Renal cortical epithelial cell (primary cell): ENCODE results near the gene UTP25. TPM values are rescaled to one million over a fixed set of nuclear protein-coding genes. Genes with fewer than 3 reads are reported as not detected.

Source experiments
- DNase-seq: peaks from one replicate; pipeline ENCODE4 v3.0.0-alpha.2; 2011; ENCODE audit warnings: low read depth
- total RNA-seq: library from RNA; depleted of rRNA; stranded (reverse); fragments of >200 nt; gene quantifications from 2 replicates; pipeline ENCODE4 v1.2.3, GENCODE V29; 2014

Gene UTP25
- total RNA-seq, 1 donor from 2014 or later, result 13.6 TPM

DNA sequence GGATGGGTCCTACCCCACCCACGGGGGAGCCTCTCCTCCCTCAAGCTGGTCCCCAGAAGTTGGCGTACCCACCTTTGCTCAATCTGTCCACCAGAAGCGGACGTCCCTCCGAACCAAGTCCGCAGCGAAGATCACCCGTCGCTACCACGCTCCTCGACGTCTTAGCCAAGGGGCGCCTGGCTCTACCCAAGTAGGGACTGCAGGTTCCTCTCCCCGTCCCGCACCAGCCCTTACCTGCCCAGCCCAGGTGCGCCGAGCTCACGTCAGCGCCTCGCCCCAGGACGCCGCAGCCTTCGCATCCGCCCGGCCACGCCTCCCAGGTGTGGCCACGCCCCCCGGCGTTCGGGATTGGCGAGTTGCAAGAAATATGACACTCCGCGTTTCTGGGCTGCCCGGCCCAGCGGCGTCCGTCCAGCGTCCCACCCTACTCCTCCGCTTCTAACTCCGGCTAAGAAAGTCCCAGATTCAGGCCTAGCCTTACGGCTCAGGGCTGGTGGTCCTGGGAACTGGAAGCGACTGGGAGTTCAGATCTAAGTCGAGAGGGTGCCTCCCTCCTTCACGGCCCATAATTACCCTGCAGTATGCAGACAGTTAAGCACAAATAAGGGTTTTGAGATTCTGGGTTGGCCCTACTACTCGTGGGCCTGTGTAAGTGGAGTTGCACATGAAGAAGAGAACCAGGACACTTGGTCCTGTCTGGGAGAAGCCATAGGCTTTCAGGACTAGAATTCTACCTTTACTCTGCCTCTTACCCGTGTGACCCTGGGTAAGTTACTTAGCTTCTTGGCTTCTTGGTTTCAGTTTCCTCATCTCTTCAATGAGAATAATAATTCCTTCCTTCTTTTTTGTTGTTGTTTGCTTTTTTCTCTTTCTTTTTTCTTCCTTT, 21.7 kb upstream of the UTP25 start, which contains the start of gene IRF6:
IRF6 (minus strand) TSS at position 268 of the 886 bp plus-strand sequence. CDS start 4,729 bp downstream, outside the sequence.
- DNase-seq, result peak; percentile 65

DNA sequence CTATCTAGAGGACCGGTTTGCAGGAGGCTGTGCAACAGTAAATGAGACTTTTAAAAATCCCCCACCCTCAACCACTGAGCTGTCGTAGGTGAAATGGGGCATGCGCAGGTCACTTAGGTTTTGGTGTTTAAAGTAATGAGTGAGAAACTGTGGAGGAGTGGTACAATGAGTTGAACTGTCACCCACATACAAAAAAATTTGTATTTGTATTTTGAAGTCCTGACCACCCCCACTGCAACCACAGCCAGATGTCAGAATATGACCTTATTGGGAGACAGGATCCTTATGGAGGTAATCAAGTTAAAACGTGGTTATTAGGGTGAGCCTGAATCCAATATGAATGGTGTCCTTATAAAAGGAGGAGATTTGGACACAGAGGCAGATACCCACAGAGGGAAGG, 20.3 kb upstream of the UTP25 start:
- no peak for DNase-seq

- DNase-seq, result peak; percentile 93
These were observed 19.7 kb upstream of the UTP25 start for GRCh38 chr1:209808059-209808581.

DNA sequence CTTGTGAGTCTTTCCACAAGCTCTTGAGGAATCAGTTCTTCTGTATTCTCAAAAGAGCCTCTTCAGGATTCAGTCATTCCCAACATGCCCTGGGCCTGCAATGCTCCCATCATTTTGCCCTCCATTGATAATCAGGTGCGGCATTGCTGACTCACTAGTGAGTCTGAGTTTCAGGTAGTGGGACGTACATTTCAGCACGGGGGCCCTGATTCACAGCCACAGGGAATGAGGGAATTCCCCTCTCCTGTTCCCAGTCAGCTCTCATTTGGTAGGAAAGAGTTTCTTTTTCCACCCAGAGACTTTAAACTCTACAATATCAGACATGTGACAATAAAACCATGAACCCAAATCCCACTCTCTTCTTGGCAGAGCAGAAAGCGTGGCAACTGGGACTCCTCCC, 18.2 kb upstream of the UTP25 start:
- peak; percentile 70 for DNase-seq

- no peak for DNase-seq
These were observed 17.0 kb upstream of the UTP25 start for GRCh38 chr1:209810783-209811182.

DNA sequence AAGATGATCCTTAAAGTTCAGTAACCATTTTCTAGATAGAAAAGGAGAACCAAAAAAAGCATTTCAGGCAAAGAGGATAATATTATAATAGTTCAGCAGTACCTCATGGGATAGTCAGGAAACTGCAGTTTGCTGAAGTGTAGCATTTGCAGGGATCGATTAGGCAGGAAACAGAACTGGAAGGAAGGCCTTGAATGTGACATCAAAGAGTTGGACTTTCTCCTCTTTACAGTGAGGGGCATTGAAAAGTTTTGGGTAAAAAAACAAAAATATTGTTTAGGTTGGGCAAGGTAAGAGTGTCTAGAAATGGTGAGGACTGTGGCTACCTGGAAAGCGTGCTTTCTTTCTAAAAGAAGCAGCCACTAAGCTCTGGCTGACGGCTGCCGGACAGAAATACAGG, 13.9 kb upstream of the UTP25 start:
- no peak for DNase-seq

DNA sequence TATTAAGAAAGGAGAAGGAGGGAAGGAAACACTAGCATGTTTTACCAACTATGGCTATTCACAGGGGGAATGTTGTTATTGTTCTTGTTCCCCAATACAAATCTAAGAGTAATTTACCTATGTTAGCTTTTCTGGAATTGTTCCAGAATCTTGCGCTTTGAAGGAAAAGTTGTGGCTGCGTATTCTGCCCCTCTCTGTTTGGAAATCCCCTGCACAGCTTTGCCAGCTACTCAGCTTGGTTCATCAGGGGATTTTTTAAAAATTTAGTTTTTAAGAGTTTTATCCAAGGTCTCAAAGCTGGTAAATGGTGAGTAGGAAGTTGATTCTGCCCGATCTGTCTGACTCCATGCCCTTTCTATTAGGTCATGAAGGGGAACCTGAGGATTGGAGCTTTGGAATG, 12.3 kb upstream of the UTP25 start:
- no peak for DNase-seq

- DNase-seq, result no peak
These were observed 11.8 kb upstream of the UTP25 start for GRCh38 chr1:209815931-209816341.

GRCh38 chr1:209816923-209817322, 10.8 kb upstream of the UTP25 start:
- no peak for DNase-seq

- DNase-seq, result no peak
These were observed 10.1 kb upstream of the UTP25 start for GRCh38 chr1:209817691-209818090.

GRCh38 chr1:209819058-209819457, 8.7 kb upstream of the UTP25 start:
- no peak for DNase-seq

- DNase-seq, result no peak
These were observed 6.8 kb upstream of the UTP25 start for GRCh38 chr1:209820986-209821385.

DNA sequence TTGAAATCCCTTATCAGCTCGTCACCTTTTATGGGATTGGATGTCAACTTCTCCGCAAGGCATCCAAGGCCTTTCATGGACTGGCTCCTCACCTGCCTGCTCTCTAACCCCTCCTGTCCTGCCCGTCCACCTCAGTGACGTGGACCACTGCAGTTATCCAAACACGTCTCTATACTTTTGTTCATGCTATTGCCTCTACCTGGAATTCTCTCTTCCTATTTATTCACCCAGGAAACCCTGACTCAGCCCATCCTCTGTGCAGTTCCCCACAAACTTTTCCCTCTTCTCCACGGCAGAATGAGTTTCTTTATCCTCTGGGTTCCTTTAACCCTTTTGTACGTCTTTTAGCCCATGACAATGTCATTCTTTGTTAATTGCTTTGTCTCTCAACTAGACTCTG, 5.1 kb upstream of the UTP25 start:
- no peak for DNase-seq

- DNase-seq, result peak; percentile 70
These were observed 4.4 kb upstream of the UTP25 start for GRCh38 chr1:209823143-209824041.

GRCh38 chr1:209825591-209826434, 2.0 kb upstream of the UTP25 start:
- DNase-seq, result no peak

DNA sequence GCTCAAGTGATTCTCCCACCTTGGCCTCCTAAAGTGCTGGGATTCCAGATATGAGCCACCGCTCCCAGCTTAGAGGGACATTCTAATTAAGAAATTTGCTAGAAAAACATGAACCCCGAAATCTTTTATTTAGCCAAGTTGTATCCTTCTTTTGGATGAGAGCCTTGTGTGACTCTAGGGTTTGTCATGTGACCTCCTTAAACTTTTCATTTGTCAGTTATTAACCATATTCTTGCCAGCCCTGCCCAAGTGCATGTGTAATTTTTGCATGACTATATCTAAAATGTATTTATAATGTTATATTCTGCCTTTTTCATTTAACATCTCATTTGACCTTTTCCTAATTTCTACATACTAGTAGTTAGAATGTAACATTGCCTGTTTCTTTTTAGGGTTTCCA, 1.9 kb downstream of the UTP25 start:
- DNase-seq, result no peak

DNA sequence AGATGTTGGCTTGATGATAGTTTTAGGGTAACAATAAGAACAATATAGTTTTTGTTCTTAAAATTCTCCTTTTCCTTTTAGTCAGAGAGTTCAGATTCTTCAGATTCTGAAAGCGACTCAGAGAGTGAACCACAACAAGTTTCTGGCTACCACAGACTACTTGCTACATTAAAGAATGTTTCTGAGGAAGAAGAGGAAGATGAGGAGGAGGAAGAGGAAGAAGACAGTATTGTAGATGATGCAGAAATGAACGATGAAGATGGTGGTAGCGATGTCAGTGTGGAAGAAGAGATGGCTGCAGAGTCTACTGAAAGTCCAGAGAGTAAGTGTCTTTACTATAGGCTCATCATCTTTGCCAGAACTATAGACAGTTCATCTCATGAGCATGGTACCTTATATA, 3.0 kb downstream of the UTP25 start:
- DNase-seq, result no peak

DNA sequence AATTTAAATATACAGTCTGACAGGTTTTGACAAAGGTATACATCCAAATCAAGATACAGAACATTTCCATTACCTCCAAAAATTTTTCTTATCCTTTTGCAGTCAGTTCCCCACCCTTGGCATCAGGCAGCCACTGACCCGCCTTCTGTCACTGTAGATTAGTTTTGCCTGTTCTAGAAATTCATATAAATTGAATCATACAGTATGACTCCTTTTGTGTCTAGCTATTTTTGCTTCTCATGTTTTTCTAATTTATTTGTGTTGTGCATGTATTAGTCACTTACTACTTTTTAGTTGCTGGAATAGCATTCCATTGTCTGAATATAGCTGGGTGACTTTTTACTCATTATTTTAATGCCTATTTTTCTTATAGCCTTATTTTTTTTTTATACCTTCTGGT, 3.8 kb downstream of the UTP25 start:
- no peak for DNase-seq

GRCh38 chr1:209835782-209836298, 8.1 kb downstream of the UTP25 start:
- DNase-seq, result no peak

- no peak for DNase-seq
These were observed 9.9 kb downstream of the UTP25 start for GRCh38 chr1:209837671-209838070.

- no peak for DNase-seq
These were observed 10.8 kb downstream of the UTP25 start for GRCh38 chr1:209838537-209838936.
